ENCODE results near the gene FBN1.

DNA sequence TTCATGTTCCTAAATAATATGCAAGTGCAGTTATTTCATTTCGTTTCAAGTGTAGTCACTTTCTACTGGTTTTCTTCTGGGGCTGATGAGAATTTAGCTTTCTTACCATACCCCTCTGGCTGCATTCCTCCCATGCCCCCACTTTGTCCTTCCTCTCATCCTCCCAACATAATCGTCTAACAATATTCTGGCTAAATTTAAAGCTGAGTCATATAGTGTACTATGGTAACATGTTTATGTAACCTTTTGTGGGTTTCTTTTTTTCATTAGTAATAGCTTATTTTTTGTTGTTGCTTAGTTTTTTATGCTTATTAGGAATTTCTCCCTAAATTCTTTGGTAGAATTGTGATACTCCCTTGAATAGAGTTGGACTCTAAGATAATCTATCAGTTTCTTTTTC, 283.8 kb downstream of the FBN1 start:
- TF ChIP-seq, protein P1, sequence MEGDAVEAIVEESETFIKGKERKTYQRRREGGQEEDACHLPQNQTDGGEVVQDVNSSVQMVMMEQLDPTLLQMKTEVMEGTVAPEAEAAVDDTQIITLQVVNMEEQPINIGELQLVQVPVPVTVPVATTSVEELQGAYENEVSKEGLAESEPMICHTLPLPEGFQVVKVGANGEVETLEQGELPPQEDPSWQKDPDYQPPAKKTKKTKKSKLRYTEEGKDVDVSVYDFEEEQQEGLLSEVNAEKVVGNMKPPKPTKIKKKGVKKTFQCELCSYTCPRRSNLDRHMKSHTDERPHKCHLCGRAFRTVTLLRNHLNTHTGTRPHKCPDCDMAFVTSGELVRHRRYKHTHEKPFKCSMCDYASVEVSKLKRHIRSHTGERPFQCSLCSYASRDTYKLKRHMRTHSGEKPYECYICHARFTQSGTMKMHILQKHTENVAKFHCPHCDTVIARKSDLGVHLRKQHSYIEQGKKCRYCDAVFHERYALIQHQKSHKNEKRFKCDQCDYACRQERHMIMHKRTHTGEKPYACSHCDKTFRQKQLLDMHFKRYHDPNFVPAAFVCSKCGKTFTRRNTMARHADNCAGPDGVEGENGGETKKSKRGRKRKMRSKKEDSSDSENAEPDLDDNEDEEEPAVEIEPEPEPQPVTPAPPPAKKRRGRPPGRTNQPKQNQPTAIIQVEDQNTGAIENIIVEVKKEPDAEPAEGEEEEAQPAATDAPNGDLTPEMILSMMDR (IDR thresholded peaks at IDR 0.05), result no peak
- no peak for TF ChIP-seq POLR2A (IDR thresholded peaks at IDR 0.05)
